Measurements from ENCODE around the gene CDH18. TPM values are rescaled to one million over a fixed set of nuclear protein-coding genes. Genes with fewer than 3 reads are reported as not detected.
A peak's percentile ranks its signal among the peaks of the same experiment; 100 is the strongest.

The CDH18 gene
- total RNA-seq, 1 donor: 16.6 TPM

- TF ChIP-seq, protein P1, sequence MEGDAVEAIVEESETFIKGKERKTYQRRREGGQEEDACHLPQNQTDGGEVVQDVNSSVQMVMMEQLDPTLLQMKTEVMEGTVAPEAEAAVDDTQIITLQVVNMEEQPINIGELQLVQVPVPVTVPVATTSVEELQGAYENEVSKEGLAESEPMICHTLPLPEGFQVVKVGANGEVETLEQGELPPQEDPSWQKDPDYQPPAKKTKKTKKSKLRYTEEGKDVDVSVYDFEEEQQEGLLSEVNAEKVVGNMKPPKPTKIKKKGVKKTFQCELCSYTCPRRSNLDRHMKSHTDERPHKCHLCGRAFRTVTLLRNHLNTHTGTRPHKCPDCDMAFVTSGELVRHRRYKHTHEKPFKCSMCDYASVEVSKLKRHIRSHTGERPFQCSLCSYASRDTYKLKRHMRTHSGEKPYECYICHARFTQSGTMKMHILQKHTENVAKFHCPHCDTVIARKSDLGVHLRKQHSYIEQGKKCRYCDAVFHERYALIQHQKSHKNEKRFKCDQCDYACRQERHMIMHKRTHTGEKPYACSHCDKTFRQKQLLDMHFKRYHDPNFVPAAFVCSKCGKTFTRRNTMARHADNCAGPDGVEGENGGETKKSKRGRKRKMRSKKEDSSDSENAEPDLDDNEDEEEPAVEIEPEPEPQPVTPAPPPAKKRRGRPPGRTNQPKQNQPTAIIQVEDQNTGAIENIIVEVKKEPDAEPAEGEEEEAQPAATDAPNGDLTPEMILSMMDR (IDR thresholded peaks at IDR 0.05; ENCODE audit: insufficient read depth, low read length): no peak
Measured at GRCh38 chr5:19767987-19768386, 220.0 kb downstream of the CDH18 start.

GRCh38 chr5:19753579-19753978 is 234.4 kb downstream of the CDH18 start:
- TF ChIP-seq, protein P1 (IDR thresholded peaks at IDR 0.05; ENCODE audit: insufficient read depth, low read length): no peak

More at GRCh38 chr5:19767987-19768386, 220.0 kb downstream of the CDH18 start:
- H3K4me3 ChIP-seq (ENCODE audit: low read depth, low read length): no peak overlapping the region
- DNase-seq (ENCODE audit: low read depth): peak; percentile 2

GRCh38 chr5:19751326-19751725 is 236.7 kb downstream of the CDH18 start:
- no peak for DNase-seq (ENCODE audit: low read depth)
- TF ChIP-seq, protein P1 (IDR thresholded peaks at IDR 0.05; ENCODE audit: insufficient read depth, low read length): no peak
- no peak overlapping the region for H3K4me3 ChIP-seq (ENCODE audit: low read depth, low read length)

More at GRCh38 chr5:19753579-19753978, 234.4 kb downstream of the CDH18 start:
- H3K4me3 ChIP-seq (ENCODE audit: low read depth, low read length): no peak overlapping the region
- DNase-seq (ENCODE audit: low read depth): no peak

- no peak for DNase-seq (ENCODE audit: low read depth)
- TF ChIP-seq, protein P1 (IDR thresholded peaks at IDR 0.05; ENCODE audit: insufficient read depth, low read length): no peak
- no peak overlapping the region for H3K4me3 ChIP-seq (ENCODE audit: low read depth, low read length)
Measured at GRCh38 chr5:19745247-19745646, 242.8 kb downstream of the CDH18 start.

DNA sequence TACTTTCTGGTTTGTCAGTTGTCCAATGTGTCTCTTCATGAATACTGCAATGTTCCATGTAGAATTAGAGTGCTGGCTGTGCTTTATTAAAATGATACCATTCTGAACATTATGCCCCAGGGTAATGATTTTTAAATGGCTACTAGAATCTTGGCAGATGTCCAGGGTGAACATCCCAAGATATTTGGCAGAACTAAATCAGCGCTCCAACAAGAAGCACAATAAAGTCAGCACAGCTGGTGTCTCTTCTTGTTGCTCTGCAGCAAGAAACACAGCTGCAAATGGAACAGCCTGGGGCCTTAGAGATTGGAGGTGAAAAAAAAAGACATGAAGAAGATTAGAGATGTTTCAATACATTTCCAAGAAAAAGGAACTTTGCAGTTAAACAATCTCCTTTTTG is 248.3 kb downstream of the CDH18 start:
- TF ChIP-seq, protein P1 (IDR thresholded peaks at IDR 0.05; ENCODE audit: insufficient read depth, low read length): no peak
- no peak for DNase-seq (ENCODE audit: low read depth)
- no peak overlapping the region for H3K4me3 ChIP-seq (ENCODE audit: low read depth, low read length)

DNA sequence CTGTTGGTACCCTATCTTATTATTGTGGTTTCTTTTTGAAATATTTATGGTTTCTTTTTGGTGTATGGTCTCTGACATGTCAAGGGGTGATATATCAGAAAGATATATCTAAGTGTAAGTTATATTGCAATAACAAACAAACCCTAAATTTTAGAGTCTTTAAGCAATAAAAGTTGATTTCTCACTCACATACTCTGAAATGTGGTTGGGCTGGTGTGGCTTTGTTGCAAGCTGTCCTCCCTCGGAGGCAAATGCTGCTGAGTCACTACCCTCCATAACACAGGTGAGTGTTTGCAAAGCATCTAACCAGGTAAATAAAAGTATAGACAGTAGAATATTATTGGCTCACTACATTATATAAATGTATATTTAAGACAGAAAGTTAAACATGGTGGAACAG is 253.2 kb downstream of the CDH18 start:
- H3K4me3 ChIP-seq (ENCODE audit: low read depth, low read length): no peak overlapping the region
- no peak for DNase-seq (ENCODE audit: low read depth)
- TF ChIP-seq, protein P1 (IDR thresholded peaks at IDR 0.05; ENCODE audit: insufficient read depth, low read length): no peak

Data from fibroblast of the aortic adventitia (primary cell).